ENCODE measurements around the gene WAC. TPM values are rescaled to one million over a fixed set of nuclear protein-coding genes. Genes with fewer than 3 reads are reported as not detected.

The WAC gene
- total RNA-seq, 2 experiments from 2014 or later = 95.2 to 102 TPM

- DNase-seq = no peak
- H3K27ac Mint-ChIP-seq = no peak overlapping the region
Observed at GRCh38 chr10:28637346-28637745, 104.4 kb downstream of the WAC start.

DNA sequence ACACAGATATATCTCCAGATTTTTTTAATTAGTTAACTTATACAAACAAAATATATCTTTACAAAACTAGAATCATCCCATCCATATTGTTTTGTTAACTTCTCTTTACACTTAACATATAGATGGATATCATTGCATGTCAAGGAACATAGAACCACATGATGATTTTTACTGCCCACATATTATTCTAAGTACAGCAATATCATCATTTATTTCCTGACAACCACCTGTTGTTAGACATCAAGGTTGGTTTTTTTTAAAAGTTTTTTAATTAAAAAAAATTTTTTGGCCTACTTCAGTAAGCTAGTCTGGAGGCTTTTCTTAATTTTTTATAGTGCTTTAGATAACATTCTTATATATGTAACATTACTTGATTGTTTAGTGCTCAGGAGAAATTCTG, 105.5 kb downstream of the WAC start:
- ChIA-PET POLR2A (no interaction called here), CTCF (interaction anchor here (1.9 kb wide), 1 partner anchor 10 kb away, joined by 7 read pairs; no protein-coding TSS in a partner anchor)
- intact Hi-C loops (cut with micrococcal nuclease) = no loop called here
- DNase-seq = no peak
- H3K27ac Mint-ChIP-seq = no peak overlapping the region
- H3K36me3 Mint-ChIP-seq (ENCODE audit: low read depth) = no peaks in the 10 kb centered on the region
- H3K9me3 Mint-ChIP-seq = peaks cover 3% of the 10 kb centered on the region
- TF ChIP-seq, protein P1, sequence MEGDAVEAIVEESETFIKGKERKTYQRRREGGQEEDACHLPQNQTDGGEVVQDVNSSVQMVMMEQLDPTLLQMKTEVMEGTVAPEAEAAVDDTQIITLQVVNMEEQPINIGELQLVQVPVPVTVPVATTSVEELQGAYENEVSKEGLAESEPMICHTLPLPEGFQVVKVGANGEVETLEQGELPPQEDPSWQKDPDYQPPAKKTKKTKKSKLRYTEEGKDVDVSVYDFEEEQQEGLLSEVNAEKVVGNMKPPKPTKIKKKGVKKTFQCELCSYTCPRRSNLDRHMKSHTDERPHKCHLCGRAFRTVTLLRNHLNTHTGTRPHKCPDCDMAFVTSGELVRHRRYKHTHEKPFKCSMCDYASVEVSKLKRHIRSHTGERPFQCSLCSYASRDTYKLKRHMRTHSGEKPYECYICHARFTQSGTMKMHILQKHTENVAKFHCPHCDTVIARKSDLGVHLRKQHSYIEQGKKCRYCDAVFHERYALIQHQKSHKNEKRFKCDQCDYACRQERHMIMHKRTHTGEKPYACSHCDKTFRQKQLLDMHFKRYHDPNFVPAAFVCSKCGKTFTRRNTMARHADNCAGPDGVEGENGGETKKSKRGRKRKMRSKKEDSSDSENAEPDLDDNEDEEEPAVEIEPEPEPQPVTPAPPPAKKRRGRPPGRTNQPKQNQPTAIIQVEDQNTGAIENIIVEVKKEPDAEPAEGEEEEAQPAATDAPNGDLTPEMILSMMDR (IDR thresholded peaks at IDR 0.05) = no peak
- ATAC-seq = no peak
- H3K4me1 Mint-ChIP-seq (ENCODE audit: low read depth) = no peaks in the 10 kb centered on the region
- H3K27me3 Mint-ChIP-seq = peaks cover 2% of the 10 kb centered on the region
- H3K4me3 Mint-ChIP-seq = no peak overlapping the region

More at GRCh38 chr10:28637346-28637745, 104.4 kb downstream of the WAC start:
- peaks cover 3% of the 10 kb centered on the region for H3K9me3 Mint-ChIP-seq
- ChIA-PET POLR2A (no interaction called here), CTCF (interaction anchor here (1.9 kb wide), 1 partner anchor 9 kb away, joined by 7 read pairs; no protein-coding TSS in a partner anchor)
- H3K4me3 Mint-ChIP-seq = no peak overlapping the region
- no peak for ATAC-seq
- intact Hi-C loops (cut with micrococcal nuclease) = no loop called here
- H3K27me3 Mint-ChIP-seq = peaks cover 4% of the 10 kb centered on the region
- H3K36me3 Mint-ChIP-seq (ENCODE audit: low read depth) = no peaks in the 10 kb centered on the region
- H3K4me1 Mint-ChIP-seq (ENCODE audit: low read depth) = no peaks in the 10 kb centered on the region
- TF ChIP-seq, protein P1 (IDR thresholded peaks at IDR 0.05) = no peak

GRCh38 chr10:28640551-28640950, 107.6 kb downstream of the WAC start:
- ATAC-seq (no peak), DNase-seq (no peak)
- intact Hi-C loops (cut with micrococcal nuclease) = no loop called here
- Mint-ChIP-seq H3K4me3 (no peak overlapping the region), H3K4me1 (ENCODE audit: low read depth) (no peaks in the 10 kb centered on the region), H3K36me3 (ENCODE audit: low read depth) (no peaks in the 10 kb centered on the region), H3K27ac (no peak overlapping the region), H3K27me3 (no peaks in the 10 kb centered on the region), H3K9me3 (peaks cover 3% of the 10 kb centered on the region)
- CTCF ChIA-PET = no interaction called here
- TF ChIP-seq, protein P1 (IDR thresholded peaks at IDR 0.05) = no peak
- POLR2A ChIA-PET = no interaction called here

GRCh38 chr10:28644647-28645046, 111.7 kb downstream of the WAC start:
- Mint-ChIP-seq H3K27me3 (no peaks in the 10 kb centered on the region), H3K4me1 (ENCODE audit: low read depth) (no peaks in the 10 kb centered on the region), H3K36me3 (ENCODE audit: low read depth) (no peaks in the 10 kb centered on the region), H3K9me3 (no peaks in the 10 kb centered on the region), H3K4me3 (no peak overlapping the region), H3K27ac (no peak overlapping the region)
- peak; percentile 34 for ATAC-seq
- TF ChIP-seq, protein P1 (IDR thresholded peaks at IDR 0.05) = no peak
- POLR2A ChIA-PET = no interaction called here
- peak; percentile 9 for DNase-seq
- CTCF ChIA-PET = no interaction called here
- intact Hi-C loops (cut with micrococcal nuclease) = no loop called here

DNA sequence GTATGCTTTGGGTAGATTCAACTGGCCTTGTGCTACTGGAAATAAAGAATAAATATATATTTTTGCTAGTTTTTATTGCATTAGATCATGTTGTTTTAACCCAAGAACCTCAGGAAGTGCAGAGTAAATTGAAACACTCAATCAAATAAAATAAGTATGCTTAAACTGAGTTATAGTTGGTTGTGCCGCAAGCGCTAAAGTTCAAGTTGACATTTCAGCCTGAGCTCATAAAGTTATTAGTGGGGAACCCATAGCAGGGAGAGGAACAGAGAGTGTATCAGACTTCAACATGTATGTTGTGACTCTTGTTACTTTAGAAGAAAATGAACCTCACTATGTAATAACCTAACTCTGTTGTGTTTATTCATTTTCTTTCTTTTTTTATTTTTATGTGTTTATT, 119.2 kb downstream of the WAC start:
- H3K36me3 Mint-ChIP-seq (ENCODE audit: low read depth) = no peaks in the 10 kb centered on the region
- DNase-seq (no peak), ATAC-seq (no peak)
- POLR2A ChIA-PET = no interaction called here
- no peak overlapping the region for H3K4me3 Mint-ChIP-seq
- no peak overlapping the region for H3K27ac Mint-ChIP-seq
- no peaks in the 10 kb centered on the region for H3K4me1 Mint-ChIP-seq (ENCODE audit: low read depth)
- TF ChIP-seq, protein P1 (IDR thresholded peaks at IDR 0.05) = no peak
- CTCF ChIA-PET = interaction anchor here (1.4 to 1.8 kb wide), 2 partner anchors 12 to 24 kb away, joined by 6 to 7 read pairs; no protein-coding TSS in a partner anchor
- peaks cover 5% of the 10 kb centered on the region for H3K27me3 Mint-ChIP-seq
- intact Hi-C loops (cut with micrococcal nuclease) = no loop called here
- H3K9me3 Mint-ChIP-seq = no peaks in the 10 kb centered on the region
